ACC112 (cell line): ENCODE data around the gene UBASH3B.
A peak's percentile ranks its signal among the peaks of the same experiment; 100 is the strongest.
"Not testable (repeated sequence)": the region's sequence is repeated elsewhere in the genome, so short reads cannot be mapped to it uniquely, and the experiment has no call there.

Experiments used
- H2AFZ ChIP-seq: fragments of 200-600 bp; sonication (generic); one replicate; pipeline ENCODE4 v1.6.0; 2017; ENCODE audit warnings: antibody characterized with exemption, low read length; ENCODE audit not compliant: unreplicated experiment
- H3K27ac ChIP-seq: fragments of 200-600 bp; sonication (generic); 2 replicates; pipeline ENCODE4 v1.5.1; 2014; ENCODE audit warnings: low read depth, mild to moderate bottlenecking, antibody characterized with exemption, low read length, moderate library complexity
- H3K27me3 ChIP-seq: fragments of 200-600 bp; sonication (generic); 2 replicates; pipeline ENCODE4 v1.6.1; 2014; ENCODE audit warnings: mild to moderate bottlenecking, antibody characterized with exemption, low read length, moderate library complexity, mixed read lengths; ENCODE audit not compliant: insufficient read depth
- H3K36me3 ChIP-seq: fragments of 200-600 bp; sonication (generic); 2 replicates; pipeline ENCODE4 v1.6.1; 2016; ENCODE audit warnings: mild to moderate bottlenecking, antibody characterized with exemption, low read length, moderate library complexity, mixed read lengths; ENCODE audit not compliant: insufficient read depth
- H3K4me1 ChIP-seq: fragments of 200-600 bp; sonication (generic); one replicate; pipeline ENCODE4 v1.6.1; 2016; ENCODE audit warnings: low read length, mixed read lengths; ENCODE audit not compliant: insufficient read depth, unreplicated experiment, control insufficient read depth
- H3K4me3 ChIP-seq: fragments of 200-600 bp; sonication (generic); 2 replicates; pipeline ENCODE4 v1.5.1; 2014; ENCODE audit warnings: mild to moderate bottlenecking, low read depth, low read length
- H3K79me2 ChIP-seq: fragments of 200-600 bp; sonication (generic); one replicate; pipeline ENCODE4 v1.6.0; 2016; ENCODE audit warnings: low read length; ENCODE audit not compliant: control insufficient read depth, unreplicated experiment, insufficient read depth

Gene UBASH3B

DNA sequence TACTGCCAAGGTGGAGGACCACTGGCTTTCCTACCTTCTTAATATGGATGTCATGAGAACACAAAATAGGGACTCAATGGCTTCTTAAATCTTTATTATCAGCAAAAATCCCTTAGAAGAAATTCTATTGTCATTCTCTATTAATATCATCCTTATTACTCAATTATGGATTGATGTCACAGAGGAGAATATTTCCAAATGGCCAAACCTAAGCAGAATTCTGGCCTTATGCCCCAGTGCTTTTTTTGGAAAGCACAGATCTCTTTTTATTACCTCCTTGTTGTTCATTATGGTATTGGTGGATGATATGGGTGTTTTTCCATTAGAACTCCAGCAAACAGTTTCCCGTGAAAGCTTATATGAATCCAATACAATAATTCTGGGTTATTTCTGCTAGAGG is 192.7 kb downstream of the UBASH3B start:
- H3K79me2 ChIP-seq = no peaks in the 10 kb centered on the region
- no peaks in the 10 kb centered on the region for H3K36me3 ChIP-seq
- no peak overlapping the region for H3K27ac ChIP-seq
- no peak overlapping the region for H2AFZ ChIP-seq
- H3K27me3 ChIP-seq = no peaks in the 10 kb centered on the region
- H3K4me1 ChIP-seq = peaks cover 18% of the 10 kb centered on the region
- H3K4me3 ChIP-seq = no peak overlapping the region

DNA sequence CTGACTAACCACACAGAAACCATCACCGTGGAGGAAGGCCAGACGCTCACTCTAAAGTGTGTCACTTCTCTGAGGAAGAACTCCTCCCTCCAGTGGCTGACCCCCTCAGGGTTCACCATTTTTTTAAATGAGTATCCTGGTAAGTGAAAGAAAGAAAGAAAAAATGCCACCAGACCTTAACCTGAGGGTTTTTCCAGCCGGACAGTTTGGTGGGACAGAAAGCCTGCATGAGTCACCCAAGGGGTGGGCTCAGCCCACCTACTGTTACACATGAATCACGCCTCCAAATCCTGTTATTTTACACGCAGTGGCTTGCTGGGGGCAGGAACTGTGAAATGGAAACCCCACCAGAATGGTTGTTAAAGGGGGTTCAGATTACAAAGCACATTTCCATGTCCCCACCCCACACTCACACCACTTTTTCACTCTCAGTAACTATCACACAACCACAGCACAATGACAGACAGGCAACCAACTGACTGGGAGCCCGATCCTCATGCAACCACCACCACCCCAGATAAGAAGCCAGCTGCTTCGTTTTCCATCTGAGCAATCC is 194.6 kb downstream of the UBASH3B start:
- Histone ChIP-seq H3K27ac (no peak overlapping the region), H3K4me3 (no peak overlapping the region), H3K36me3 (no peaks in the 10 kb centered on the region), H3K79me2 (no peaks in the 10 kb centered on the region), H2AFZ (peak overlapping the region; percentile 29), H3K4me1 (peaks cover 21% of the 10 kb centered on the region), H3K27me3 (no peaks in the 10 kb centered on the region)

DNA sequence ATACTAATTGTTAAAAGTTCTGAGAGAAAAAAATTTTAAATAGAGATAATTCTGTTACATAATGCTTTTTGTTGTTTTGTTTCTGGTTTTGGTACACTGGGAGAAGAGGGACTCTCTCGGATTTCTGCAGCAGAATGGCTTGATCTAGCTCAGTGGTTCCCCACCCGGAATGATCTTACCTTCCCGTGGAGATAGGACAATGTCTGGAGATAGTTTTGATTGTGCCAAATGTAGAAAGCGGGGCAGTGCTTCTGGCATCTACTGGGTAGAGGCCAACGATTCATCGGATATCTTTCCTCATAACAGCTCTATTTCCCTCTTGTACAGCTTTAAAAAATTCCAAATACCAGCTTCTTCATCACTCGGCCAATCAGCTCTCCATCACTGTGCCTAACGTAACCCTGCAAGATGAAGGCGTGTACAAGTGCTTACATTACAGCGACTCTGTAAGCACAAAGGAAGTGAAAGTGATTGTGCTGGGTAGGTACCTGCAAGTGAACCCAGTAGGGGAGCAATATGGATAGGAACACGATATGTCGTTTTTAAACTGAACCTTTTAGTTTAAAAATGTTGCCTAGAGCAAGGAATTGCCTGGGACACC is 195.9 kb downstream of the UBASH3B start:
- Histone ChIP-seq H2AFZ (no peak overlapping the region), H3K27ac (no peak overlapping the region), H3K79me2 (no peaks in the 10 kb centered on the region), H3K4me3 (no peak overlapping the region), H3K36me3 (no peaks in the 10 kb centered on the region), H3K4me1 (peaks cover 30% of the 10 kb centered on the region), H3K27me3 (no peaks in the 10 kb centered on the region)

DNA sequence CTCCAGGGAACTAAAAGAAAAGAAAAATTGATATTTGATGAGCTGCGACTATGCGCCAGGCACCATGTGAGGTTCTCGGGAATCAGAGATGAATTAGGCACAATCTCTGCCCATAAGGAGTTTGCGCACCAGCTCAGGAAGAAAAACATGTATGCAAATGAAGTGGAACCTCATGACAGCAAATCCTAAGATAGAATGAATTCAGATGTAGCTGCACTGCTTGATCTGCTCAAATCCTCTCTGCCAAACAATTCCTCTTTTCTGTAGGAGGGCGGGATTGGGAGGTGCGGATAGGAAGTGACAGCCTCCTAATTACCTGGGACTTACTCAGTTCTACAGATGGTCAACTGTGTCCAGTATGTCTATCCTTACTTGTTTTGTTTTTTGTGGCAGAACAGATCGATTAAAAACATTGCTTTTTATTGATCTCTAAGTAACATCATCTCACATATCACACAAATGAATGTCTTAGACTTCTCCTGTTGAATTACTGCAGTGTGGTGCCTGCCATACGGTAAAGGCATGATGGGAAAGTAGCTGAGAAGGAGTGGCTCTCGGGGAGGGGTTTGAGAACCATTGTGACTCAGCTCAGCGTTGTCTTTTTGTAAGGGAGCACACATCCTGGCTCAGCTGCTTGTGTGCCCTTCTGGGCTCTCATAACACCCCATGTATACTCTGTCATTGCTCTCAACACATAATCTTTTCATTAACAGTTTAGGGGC is 196.7 kb downstream of the UBASH3B start:
- H2AFZ ChIP-seq = peak overlapping the region; percentile 43
- no peaks in the 10 kb centered on the region for H3K36me3 ChIP-seq
- no peak overlapping the region for H3K4me3 ChIP-seq

DNA sequence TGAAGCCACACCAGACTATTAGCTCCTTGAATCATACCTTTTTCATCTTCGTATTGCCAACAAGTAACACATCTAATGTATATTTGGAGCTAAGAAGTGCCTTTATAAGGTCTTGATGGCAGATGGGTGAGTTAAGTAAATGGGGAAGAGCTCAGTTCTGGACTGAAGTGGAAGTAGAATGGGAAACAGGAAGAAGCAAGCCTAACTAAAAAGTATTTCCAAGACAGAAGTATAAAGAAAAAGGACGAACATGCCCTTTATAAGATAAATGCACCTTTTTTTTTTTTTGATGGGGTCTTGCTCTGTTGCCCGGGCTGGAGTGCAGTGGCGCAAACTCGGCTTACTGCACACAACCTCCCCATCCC is 197.3 kb downstream of the UBASH3B start:
- Histone ChIP-seq H3K27ac (no peak overlapping the region), H3K4me1 (peaks cover 37% of the 10 kb centered on the region), H3K27me3 (no peaks in the 10 kb centered on the region), H3K36me3 (no peaks in the 10 kb centered on the region), H3K79me2 (no peaks in the 10 kb centered on the region), H3K4me3 (no peak overlapping the region), H2AFZ (peak overlapping the region; percentile 43)

More for the DNA sequence above, 196.7 kb downstream of the UBASH3B start:
- H3K27me3 ChIP-seq = no peaks in the 10 kb centered on the region
- no peak overlapping the region for H3K27ac ChIP-seq
- no peaks in the 10 kb centered on the region for H3K79me2 ChIP-seq
- H3K4me1 ChIP-seq = peaks cover 36% of the 10 kb centered on the region

DNA sequence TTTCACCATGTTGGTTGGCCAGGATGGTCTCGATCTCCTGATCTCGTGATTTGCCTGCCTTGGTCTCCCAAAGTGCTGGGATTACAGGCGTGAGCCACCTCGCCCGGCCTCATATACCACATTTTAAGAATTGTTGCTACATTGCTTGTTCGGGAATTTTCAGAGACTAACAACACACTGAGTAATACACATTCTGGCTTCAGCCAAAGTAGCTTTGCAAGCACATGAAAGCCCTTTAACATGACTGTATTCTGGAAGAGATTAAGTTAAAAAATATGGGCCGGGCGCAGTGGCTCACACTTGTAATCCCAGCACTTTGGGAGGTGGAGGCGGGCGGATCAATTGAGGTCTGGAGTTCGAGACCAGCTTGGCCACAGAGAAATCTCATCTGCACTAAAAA is 197.7 kb downstream of the UBASH3B start:
- H3K79me2 ChIP-seq = no peaks in the 10 kb centered on the region
- H3K27me3 ChIP-seq = no peaks in the 10 kb centered on the region
- H3K36me3 ChIP-seq = no peaks in the 10 kb centered on the region
- no peak overlapping the region for H3K4me3 ChIP-seq
- peaks cover 37% of the 10 kb centered on the region for H3K4me1 ChIP-seq
- H2AFZ ChIP-seq = no peak overlapping the region
- no peak overlapping the region for H3K27ac ChIP-seq

DNA sequence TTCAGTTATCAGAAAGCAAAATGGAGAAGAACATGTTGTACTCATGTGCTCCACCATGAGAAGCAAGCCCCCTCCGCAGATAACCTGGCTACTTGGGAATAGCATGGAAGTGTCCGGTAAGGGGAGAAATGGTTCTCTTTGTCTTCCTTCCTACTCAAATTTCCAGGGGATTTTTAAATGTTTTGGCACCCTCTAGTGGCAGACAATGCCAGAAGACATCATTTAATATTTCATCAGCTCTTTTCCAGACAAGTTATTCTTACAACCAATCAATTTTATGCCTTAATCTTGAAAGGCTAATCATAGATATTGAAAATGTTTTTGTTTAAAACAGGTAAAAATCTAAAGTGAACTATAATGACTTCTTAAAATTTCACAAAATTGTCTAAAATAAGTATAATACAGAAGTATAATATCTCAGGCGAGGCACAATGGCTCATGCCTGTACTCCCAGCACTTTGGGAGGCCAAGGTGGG is 198.5 kb downstream of the UBASH3B start:
- Histone ChIP-seq H2AFZ (peak overlapping the region; percentile 60), H3K4me3 (no peak overlapping the region), H3K27me3 (no peaks in the 10 kb centered on the region), H3K79me2 (no peaks in the 10 kb centered on the region), H3K27ac (no peak overlapping the region), H3K4me1 (peaks cover 37% of the 10 kb centered on the region), H3K36me3 (no peaks in the 10 kb centered on the region)

DNA sequence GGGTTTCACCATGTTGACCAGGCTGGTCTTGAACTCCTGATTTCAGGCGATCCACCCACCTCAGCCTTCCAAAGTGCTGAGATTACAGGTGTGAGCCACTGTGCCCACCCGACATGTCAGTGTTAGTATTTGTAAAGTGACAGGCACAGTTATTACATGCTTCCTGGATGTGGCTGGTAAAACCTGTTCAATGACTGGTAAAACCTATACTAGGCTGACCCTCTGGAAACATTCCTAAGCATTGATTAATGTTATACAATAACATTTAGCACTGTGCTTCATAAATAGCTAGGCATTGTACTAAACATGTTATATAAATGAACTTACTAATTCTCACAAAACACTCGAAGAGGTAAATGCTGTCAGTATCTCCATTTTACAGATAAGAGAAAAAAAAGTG is 206.1 kb downstream of the UBASH3B start:
- Histone ChIP-seq H3K27ac (no peak overlapping the region), H2AFZ (no peak overlapping the region), H3K36me3 (no peaks in the 10 kb centered on the region), H3K79me2 (no peaks in the 10 kb centered on the region), H3K4me3 (no peak overlapping the region), H3K4me1 (peaks cover 8% of the 10 kb centered on the region), H3K27me3 (no peaks in the 10 kb centered on the region)

DNA sequence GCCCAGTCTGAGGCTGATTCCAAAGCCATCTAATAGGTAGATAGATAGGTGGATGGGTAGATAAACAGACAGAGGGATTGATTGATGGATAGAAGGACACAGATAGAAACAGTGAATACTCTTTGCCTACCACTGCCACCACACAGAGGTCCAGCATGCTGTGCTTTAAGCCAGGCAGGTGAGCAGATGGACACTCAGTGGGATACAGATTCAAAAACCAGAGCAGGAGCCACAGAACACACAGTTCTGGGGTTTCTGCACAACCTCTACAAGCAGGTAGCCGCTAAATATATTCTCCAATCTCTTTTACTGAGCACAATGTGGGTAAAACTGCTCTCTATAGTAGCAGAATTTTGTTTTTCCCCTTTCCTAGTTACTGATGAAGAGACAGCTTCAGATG is 206.6 kb downstream of the UBASH3B start:
- no peak overlapping the region for H2AFZ ChIP-seq
- peaks cover 5% of the 10 kb centered on the region for H3K4me1 ChIP-seq
- H3K27me3 ChIP-seq = no peaks in the 10 kb centered on the region
- H3K36me3 ChIP-seq = no peaks in the 10 kb centered on the region
- no peak overlapping the region for H3K27ac ChIP-seq
- no peak overlapping the region for H3K4me3 ChIP-seq
- H3K79me2 ChIP-seq = no peaks in the 10 kb centered on the region

DNA sequence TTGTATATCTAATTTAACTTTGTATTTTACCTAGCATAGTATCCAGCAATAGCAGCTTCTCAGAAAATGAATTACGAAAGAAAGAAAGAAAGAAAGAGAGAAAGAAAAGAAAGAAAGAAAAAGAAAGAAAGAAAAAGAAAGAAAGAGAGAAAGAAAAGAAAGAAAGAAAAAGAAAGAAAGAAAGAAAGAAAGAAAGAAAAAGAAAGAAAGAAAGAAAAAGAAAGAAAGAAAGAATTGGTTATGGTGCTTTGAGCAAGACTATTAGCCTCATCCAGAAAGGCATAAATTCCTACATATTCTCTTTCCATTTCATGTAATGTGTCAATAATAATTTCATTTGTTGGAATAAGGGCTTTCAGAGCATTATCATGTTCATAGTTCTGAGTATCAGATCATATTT is 207.6 kb downstream of the UBASH3B start:
- H3K79me2 ChIP-seq, H3K27ac ChIP-seq, H2AFZ ChIP-seq, H3K4me3 ChIP-seq, H3K27me3 ChIP-seq, H3K36me3 ChIP-seq, H3K4me1 ChIP-seq: not testable (repeated sequence)
